Spleen (tissue), 7 donors: ENCODE results near the gene ANKS1B.

Experiments
- CTCF ChIP-seq, 11 experiments: fragments of 200-600 bp in 7 of 11; fragments of 450-650 bp in 4 of 11; sonication (generic) in 4 of 11; IDR thresholded peaks in 8 of 11; conservative IDR thresholded peaks in 3 of 11; 1 replicate in 7 of 11; 2 replicates in 4 of 11; pipeline versions ENCODE4 v1.4.0 to v1.8.0; 2016 to 2021; ENCODE audit warnings: antibody characterized with exemption in 11 of 11, inconsistent platforms in 4 of 11, mild to moderate bottlenecking in 1 of 11
- POLR2A ChIP-seq, 3 donors: fragments of 450-650 bp; IDR thresholded peaks; one replicate each; pipeline ENCODE4 v1.5.1; 2017; ENCODE audit warnings: antibody characterized with exemption in 3 of 3, mild to moderate bottlenecking in 1 of 3
- POLR2AphosphoS5 ChIP-seq, 3 donors: sonication (generic); formaldehyde crosslinking; IDR thresholded peaks; one replicate each; pipeline ENCODE4 v1.5.1; 2017; ENCODE audit warnings: antibody characterized with exemption in 3 of 3
- donor health status: DM: no; HTN: no; CAD: no; lungs with moderate emphysema.
- donor health status: DM: no; HTN: no; CAD: no.
- donor health status: DM: no; HTN: no; CAD: no.

GRCh38 chr12:100026241-100026640 lies 41.5 kb upstream of the ANKS1B start:
- TF ChIP-seq POLR2AphosphoS5 (IDR thresholded peaks at IDR 0.05), result no peak
- TF ChIP-seq CTCF (IDR thresholded peaks at IDR 0.05 in 8 of 11, conservative IDR thresholded peaks at IDR 0.05 in 3 of 11), result no peak
- TF ChIP-seq POLR2A (IDR thresholded peaks at IDR 0.05), result no peak
